WERI-Rb-1 (cell line): ENCODE measurements around the gene EPHX1.

Source experiments
- DNase-seq: peaks from one replicate; pipeline ENCODE4 v3.0.0-alpha.2; 2020
- H3K27ac ChIP-seq: fragments of 250-450 bp; sonication (Bioruptor Pico); 2 replicates; pipeline ENCODE4 v1.5.1; 2020; ENCODE audit warnings: mild to moderate bottlenecking, moderate library complexity
- H3K27me3 ChIP-seq: fragments of 250-450 bp; sonication (Bioruptor Pico); 2 replicates; pipeline ENCODE4 v1.5.1; 2021; ENCODE audit warnings: mild to moderate bottlenecking, low read depth, moderate library complexity; ENCODE audit not compliant: insufficient read depth, severe bottlenecking
- H3K36me3 ChIP-seq: fragments of 250-450 bp; sonication (Bioruptor Pico); 2 replicates; pipeline ENCODE4 v1.5.1; 2020; ENCODE audit warnings: mild to moderate bottlenecking, moderate library complexity
- H3K4me3 ChIP-seq: 2 replicates; pipeline ENCODE4 v1.5.1; 2011; ENCODE audit warnings: low read depth, mild to moderate bottlenecking, control low read depth, low read length
- H3K9me3 ChIP-seq: fragments of 250-450 bp; sonication (Bioruptor Pico); 2 replicates; pipeline ENCODE4 v1.5.1; 2021; ENCODE audit warnings: mild to moderate bottlenecking, moderate library complexity; ENCODE audit not compliant: severe bottlenecking
- TF ChIP-seq, protein P1 (sequence below): IDR thresholded peaks from 2 replicates; pipeline ENCODE4 v1.5.1; 2011; ENCODE audit warnings: low read depth, mild to moderate bottlenecking, control low read depth, inconsistent platforms, low read length

The EPHX1 gene

GRCh38 chr1:225875044-225875815, 65.3 kb downstream of the EPHX1 start:
- Histone ChIP-seq H3K27me3 (no peaks in the 10 kb centered on the region), H3K9me3 (no peaks in the 10 kb centered on the region), H3K27ac (peak overlapping the region; percentile 76), H3K4me3 (no peak overlapping the region), H3K36me3 (no peaks in the 10 kb centered on the region)
- TF ChIP-seq, protein P1, sequence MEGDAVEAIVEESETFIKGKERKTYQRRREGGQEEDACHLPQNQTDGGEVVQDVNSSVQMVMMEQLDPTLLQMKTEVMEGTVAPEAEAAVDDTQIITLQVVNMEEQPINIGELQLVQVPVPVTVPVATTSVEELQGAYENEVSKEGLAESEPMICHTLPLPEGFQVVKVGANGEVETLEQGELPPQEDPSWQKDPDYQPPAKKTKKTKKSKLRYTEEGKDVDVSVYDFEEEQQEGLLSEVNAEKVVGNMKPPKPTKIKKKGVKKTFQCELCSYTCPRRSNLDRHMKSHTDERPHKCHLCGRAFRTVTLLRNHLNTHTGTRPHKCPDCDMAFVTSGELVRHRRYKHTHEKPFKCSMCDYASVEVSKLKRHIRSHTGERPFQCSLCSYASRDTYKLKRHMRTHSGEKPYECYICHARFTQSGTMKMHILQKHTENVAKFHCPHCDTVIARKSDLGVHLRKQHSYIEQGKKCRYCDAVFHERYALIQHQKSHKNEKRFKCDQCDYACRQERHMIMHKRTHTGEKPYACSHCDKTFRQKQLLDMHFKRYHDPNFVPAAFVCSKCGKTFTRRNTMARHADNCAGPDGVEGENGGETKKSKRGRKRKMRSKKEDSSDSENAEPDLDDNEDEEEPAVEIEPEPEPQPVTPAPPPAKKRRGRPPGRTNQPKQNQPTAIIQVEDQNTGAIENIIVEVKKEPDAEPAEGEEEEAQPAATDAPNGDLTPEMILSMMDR, result no peak
- DNase-seq, result peak; percentile 85

- H3K9me3 ChIP-seq, result no peaks in the 10 kb centered on the region
- no peak overlapping the region for H3K4me3 ChIP-seq
- H3K27me3 ChIP-seq, result no peaks in the 10 kb centered on the region
- DNase-seq, result no peak
- H3K27ac ChIP-seq, result no peak overlapping the region
- TF ChIP-seq, protein P1, result no peak
- no peaks in the 10 kb centered on the region for H3K36me3 ChIP-seq
These were observed 67.1 kb downstream of the EPHX1 start for GRCh38 chr1:225876900-225877510.

GRCh38 chr1:225877580-225877979, 67.7 kb downstream of the EPHX1 start:
- peak; percentile 65 for DNase-seq
- Histone ChIP-seq H3K4me3 (no peak overlapping the region), H3K27ac (no peak overlapping the region), H3K36me3 (no peaks in the 10 kb centered on the region), H3K9me3 (no peaks in the 10 kb centered on the region), H3K27me3 (no peaks in the 10 kb centered on the region)
- TF ChIP-seq, protein P1, result peak; percentile 72

DNA sequence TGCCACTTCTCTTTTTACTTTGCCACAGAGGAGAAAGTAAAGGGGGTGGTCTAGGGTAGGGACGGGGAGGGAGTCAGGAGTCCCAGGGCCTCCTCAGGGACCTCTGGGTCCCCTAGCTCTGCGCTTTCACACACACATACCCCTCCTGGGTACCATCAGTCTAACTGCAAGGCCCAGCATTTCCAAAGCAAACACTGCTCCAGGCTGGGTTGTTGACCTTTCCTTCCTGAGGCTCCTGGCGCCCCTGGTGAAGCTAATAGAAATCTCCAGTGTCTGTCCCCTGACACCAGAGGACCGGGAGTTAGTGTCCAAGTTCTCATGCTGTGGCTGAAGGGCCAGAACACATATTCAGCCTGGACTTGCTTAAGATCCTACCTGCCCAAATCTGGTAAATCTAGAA, 68.4 kb downstream of the EPHX1 start:
- no peak for DNase-seq
- no peaks in the 10 kb centered on the region for H3K9me3 ChIP-seq
- no peaks in the 10 kb centered on the region for H3K36me3 ChIP-seq
- TF ChIP-seq, protein P1, result no peak
- H3K4me3 ChIP-seq, result no peak overlapping the region
- H3K27me3 ChIP-seq, result no peaks in the 10 kb centered on the region
- no peak overlapping the region for H3K27ac ChIP-seq

- Histone ChIP-seq H3K36me3 (no peaks in the 10 kb centered on the region), H3K27me3 (no peaks in the 10 kb centered on the region), H3K27ac (no peak overlapping the region), H3K4me3 (no peak overlapping the region), H3K9me3 (no peaks in the 10 kb centered on the region)
- no peak for DNase-seq
- TF ChIP-seq, protein P1, result no peak
These were observed 69.7 kb downstream of the EPHX1 start for GRCh38 chr1:225879521-225880221.
